Spinal cord (tissue), 10 donors: Measurements from ENCODE around the gene CAPZA1. TPM values are rescaled to one million over a fixed set of nuclear protein-coding genes. Genes with fewer than 3 reads are reported as not detected.

Source experiments
- DNase-seq, 6 donors: peaks; one replicate each; pipeline versions ENCODE4 v3.0.0 to v3.0.0-alpha.2; 2013 to 2015; ENCODE audit warnings: low spot score in 6 of 6, low read depth in 4 of 6
- H3K27ac ChIP-seq: one replicate; pipeline ENCODE4 v1.5.1; 2013; ENCODE audit warnings: low read depth, low read length, control low read depth
- H3K27me3 ChIP-seq: one replicate; pipeline ENCODE4 v1.6.1; 2013; ENCODE audit warnings: low read length; ENCODE audit not compliant: control insufficient read depth, insufficient read depth
- H3K36me3 ChIP-seq: one replicate; pipeline ENCODE4 v1.6.1; 2013; ENCODE audit warnings: low read length; ENCODE audit not compliant: control insufficient read depth, insufficient read depth
- H3K4me1 ChIP-seq: one replicate; pipeline ENCODE4 v1.6.1; 2013; ENCODE audit warnings: low read length; ENCODE audit not compliant: control insufficient read depth, insufficient read depth
- H3K4me3 ChIP-seq: one replicate; pipeline ENCODE4 v1.5.1; 2013; ENCODE audit warnings: low read depth, low read length, control low read depth
- H3K9me3 ChIP-seq: one replicate; pipeline ENCODE4 v1.6.1; 2013; ENCODE audit warnings: low read length; ENCODE audit not compliant: control insufficient read depth, insufficient read depth
- WGBS: methylation state at CpG from one replicate; pipeline ENCODE4 v1.1.5; 2013; ENCODE audit warnings: missing lambda C conversion rate; ENCODE audit not compliant: insufficient coverage; 5-methylcytosine and 5-hydroxymethylcytosine counted together
- polyA plus RNA-seq, 2 donors: library from polyadenylated mRNA; unstranded; fragments of 120-200 nt; gene quantifications; one replicate each; pipeline ENCODE4 v1.2.1, GENCODE V29; 2013; ENCODE audit not compliant: insufficient read length in 2 of 2
- total RNA-seq, 2 donors: library from RNA; depleted of rRNA in 1 of 2; stranded (reverse); fragments of 120-200 nt in 1 of 2; fragments of >200 nt in 1 of 2; gene quantifications; one replicate each; pipeline versions ENCODE4 v1.2.3 to v1.2.4, GENCODE V29; 2013 to 2014
- donor health status: healthy.

CAPZA1 gene
- total and polyA plus RNA-seq, 4 donors: 76.4 to 148 (median 98.1) TPM

GRCh38 chr1:112710159-112710558 lies 90.5 kb downstream of the CAPZA1 start:
- Histone ChIP-seq H3K4me3 (no peak overlapping the region), H3K9me3 (no peaks in the 10 kb centered on the region), H3K36me3 (peaks cover 2% of the 10 kb centered on the region), H3K27me3 (peaks cover 18% of the 10 kb centered on the region), H3K4me1 (peaks cover 47% of the 10 kb centered on the region), H3K27ac (no peak overlapping the region)
- WGBS: 98% methylated on average over 5 of the region's 7 CpGs
- no peak for DNase-seq

- DNase-seq: no peak
- no peaks in the 10 kb centered on the region for H3K9me3 ChIP-seq
- peaks cover 46% of the 10 kb centered on the region for H3K4me1 ChIP-seq
- no peak overlapping the region for H3K4me3 ChIP-seq
- 89% methylated on average over 1 of the region's 3 CpGs for WGBS
- no peak overlapping the region for H3K27ac ChIP-seq
- H3K36me3 ChIP-seq: peaks cover 2% of the 10 kb centered on the region
- H3K27me3 ChIP-seq: peaks cover 15% of the 10 kb centered on the region
These were observed 91.0 kb downstream of the CAPZA1 start for GRCh38 chr1:112710586-112710985.

DNA sequence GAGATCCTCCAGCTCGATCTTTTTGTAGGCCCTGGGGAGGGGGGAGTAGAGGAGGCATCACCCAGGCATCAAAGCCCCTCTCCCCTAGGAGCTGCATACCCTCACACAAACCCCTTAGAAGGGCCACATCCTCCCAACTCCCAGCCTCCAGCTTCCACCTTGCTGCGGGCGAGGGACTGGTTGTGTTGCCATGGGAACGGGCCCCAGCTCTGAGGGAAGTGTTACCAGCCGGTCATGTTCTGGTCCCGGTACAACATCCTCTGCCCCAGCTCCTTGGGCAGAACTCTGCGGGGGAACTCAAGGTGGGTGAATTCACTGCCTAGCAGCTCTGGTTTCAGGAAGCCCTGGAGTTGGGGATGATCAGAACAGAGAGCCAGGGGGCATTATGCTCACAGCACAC lies 91.4 kb downstream of the CAPZA1 start:
- no peak overlapping the region for H3K27ac ChIP-seq
- peaks cover 46% of the 10 kb centered on the region for H3K4me1 ChIP-seq
- WGBS: 32% methylated on average over 6 of the region's 7 CpGs
- H3K27me3 ChIP-seq: peaks cover 14% of the 10 kb centered on the region
- H3K4me3 ChIP-seq: no peak overlapping the region
- DNase-seq: peak in 1 of 6 donors; percentile 59
- peaks cover 2% of the 10 kb centered on the region for H3K36me3 ChIP-seq
- H3K9me3 ChIP-seq: no peaks in the 10 kb centered on the region

- peaks cover 2% of the 10 kb centered on the region for H3K36me3 ChIP-seq
- peaks cover 46% of the 10 kb centered on the region for H3K4me1 ChIP-seq
- no peaks in the 10 kb centered on the region for H3K9me3 ChIP-seq
- 53% methylated on average over 9 of the region's 11 CpGs for WGBS
- no peak overlapping the region for H3K4me3 ChIP-seq
- no peak overlapping the region for H3K27ac ChIP-seq
- peaks cover 14% of the 10 kb centered on the region for H3K27me3 ChIP-seq
- DNase-seq: no peak
These were observed 92.0 kb downstream of the CAPZA1 start for GRCh38 chr1:112711670-112712069.

- no peak for DNase-seq
- Histone ChIP-seq H3K9me3 (no peaks in the 10 kb centered on the region), H3K36me3 (peaks cover 2% of the 10 kb centered on the region), H3K27me3 (peaks cover 14% of the 10 kb centered on the region), H3K4me1 (peaks cover 45% of the 10 kb centered on the region), H3K4me3 (no peak overlapping the region), H3K27ac (no peak overlapping the region)
- WGBS: 97% methylated on average over 3 of the region's 7 CpGs
These were observed 92.6 kb downstream of the CAPZA1 start for GRCh38 chr1:112712191-112712590.

DNA sequence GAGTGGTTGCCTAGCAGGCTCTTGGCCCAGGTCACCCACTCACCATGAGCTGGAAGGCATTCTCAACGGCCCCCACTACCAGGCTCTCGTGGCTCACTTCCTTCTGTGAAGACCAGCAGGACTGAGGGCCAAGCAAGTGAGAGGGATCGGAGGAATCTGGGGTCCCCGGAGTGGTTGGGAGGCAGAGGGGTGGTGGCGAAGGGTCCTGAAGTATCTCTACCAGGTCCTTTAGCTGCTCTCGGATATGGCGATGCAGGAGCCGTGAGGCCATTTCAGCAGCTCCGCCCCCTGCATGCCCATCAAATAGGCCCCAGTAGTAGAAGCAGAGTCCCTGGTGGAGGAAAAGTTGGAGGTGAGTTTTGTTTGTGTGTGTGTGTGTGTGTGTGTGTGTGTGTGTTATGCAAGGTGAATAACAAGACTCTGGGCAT lies 93.1 kb downstream of the CAPZA1 start:
- no peak for DNase-seq
- Histone ChIP-seq H3K4me3 (no peak overlapping the region), H3K4me1 (peaks cover 40% of the 10 kb centered on the region), H3K27ac (no peak overlapping the region), H3K27me3 (peaks cover 16% of the 10 kb centered on the region), H3K36me3 (peaks cover 2% of the 10 kb centered on the region), H3K9me3 (no peaks in the 10 kb centered on the region)
- 80% methylated on average over 9 of the region's 9 CpGs for WGBS

- no peak for DNase-seq
- WGBS: 28% methylated on average over 7 of the region's 14 CpGs
- H3K27ac ChIP-seq: no peak overlapping the region
- H3K36me3 ChIP-seq: peaks cover 2% of the 10 kb centered on the region
- peaks cover 19% of the 10 kb centered on the region for H3K27me3 ChIP-seq
- H3K4me3 ChIP-seq: peak overlapping the region; percentile 45
- H3K4me1 ChIP-seq: peaks cover 40% of the 10 kb centered on the region
- no peaks in the 10 kb centered on the region for H3K9me3 ChIP-seq
These were observed 94.1 kb downstream of the CAPZA1 start for GRCh38 chr1:112713466-112714312.

DNA sequence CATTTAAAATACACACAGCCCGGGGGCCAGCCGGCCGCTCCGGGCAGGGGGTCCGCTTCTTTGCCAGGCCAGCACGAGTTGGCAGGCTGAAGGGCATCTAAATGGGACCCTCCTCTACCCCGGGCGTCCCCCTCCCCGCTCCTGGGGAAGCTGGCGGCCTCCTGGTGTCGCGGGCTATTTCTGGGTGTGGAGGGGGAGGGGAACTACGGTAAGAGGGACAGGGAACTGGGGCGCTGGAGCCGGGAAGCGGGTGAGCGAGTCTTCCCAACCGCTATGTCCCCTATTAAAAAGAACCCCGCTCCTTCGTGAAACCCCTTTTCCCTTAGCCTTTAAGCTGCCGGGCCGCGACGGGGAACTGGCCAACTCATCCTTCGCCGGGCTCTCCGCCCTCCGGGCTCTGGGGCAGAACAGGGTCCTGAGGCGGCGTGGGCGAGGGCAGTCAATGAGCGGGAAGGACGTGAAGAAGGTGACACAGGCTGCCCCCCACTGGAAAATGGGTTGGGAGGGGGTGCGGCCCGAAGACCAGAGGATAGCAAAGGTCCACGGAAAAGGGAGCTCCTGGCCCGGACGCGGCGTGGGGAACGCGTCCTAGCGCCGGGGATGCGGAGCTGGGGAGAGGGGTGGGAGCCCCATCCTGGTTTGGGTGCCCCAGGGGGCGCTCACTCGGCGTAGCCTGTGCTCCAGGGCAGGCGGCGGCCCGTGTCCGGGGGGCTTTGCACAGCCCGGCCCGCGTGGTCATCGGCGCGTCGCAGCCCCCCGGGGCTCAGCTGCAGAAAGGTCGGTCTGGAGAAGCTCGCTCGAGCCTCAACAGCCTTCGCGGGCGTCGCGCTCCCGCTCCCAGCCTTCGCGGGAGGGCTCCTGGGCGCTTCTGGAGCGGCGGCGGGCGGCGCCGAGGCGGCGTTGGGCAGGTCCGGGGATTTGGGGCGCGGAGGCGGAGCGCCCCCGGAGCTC lies 95.0 kb downstream of the CAPZA1 start:
- Histone ChIP-seq H3K27me3 (peaks cover 21% of the 10 kb centered on the region), H3K4me3 (peak overlapping the region; percentile 45), H3K4me1 (peaks cover 44% of the 10 kb centered on the region), H3K36me3 (peaks cover 2% of the 10 kb centered on the region), H3K9me3 (no peaks in the 10 kb centered on the region), H3K27ac (no peak overlapping the region)
- peak in 1 of 6 donors; percentile 18 for DNase-seq
- under 1% methylated on average over 71 of the region's 86 CpGs for WGBS

GRCh38 chr1:112715264-112716053 lies 95.8 kb downstream of the CAPZA1 start, which contains the start of gene PPM1J:
Gene PPM1J, minus strand, starts transcription at chr1:112715332. Its CDS starts 31 bp downstream, at chr1:112715301.
- H3K27ac ChIP-seq: peak within 1 kb of the TSS; percentile 13
- H3K9me3 ChIP-seq: no peaks in the 10 kb centered on the region
- DNase-seq: peak in 4 of 6 donors; percentile 54 to 93 (median 79)
- H3K4me1 ChIP-seq: peaks cover 44% of the 10 kb centered on the region
- H3K4me3 ChIP-seq: peak within 1 kb of the TSS; percentile 70
- under 1% methylated on average over 51 of the region's 51 CpGs for WGBS
- no peaks in the 10 kb centered on the region for H3K36me3 ChIP-seq
- H3K27me3 ChIP-seq: peaks cover 23% of the 10 kb centered on the region
